Activated CD4-positive, alpha-beta T cell treated with anti-CD3 and anti-CD28 coated beads, Interleukin-2, amount 50 U/mL, for 24 hours (primary cell): ENCODE results near the gene CCDC57.

Experiments
- DNase-seq, 2 donors: peaks; one replicate each; pipeline ENCODE4 v3.0.0-alpha.2; 2020; ENCODE audit warnings: low read depth in 1 of 2, low spot score in 1 of 2

CCDC57 gene

DNA sequence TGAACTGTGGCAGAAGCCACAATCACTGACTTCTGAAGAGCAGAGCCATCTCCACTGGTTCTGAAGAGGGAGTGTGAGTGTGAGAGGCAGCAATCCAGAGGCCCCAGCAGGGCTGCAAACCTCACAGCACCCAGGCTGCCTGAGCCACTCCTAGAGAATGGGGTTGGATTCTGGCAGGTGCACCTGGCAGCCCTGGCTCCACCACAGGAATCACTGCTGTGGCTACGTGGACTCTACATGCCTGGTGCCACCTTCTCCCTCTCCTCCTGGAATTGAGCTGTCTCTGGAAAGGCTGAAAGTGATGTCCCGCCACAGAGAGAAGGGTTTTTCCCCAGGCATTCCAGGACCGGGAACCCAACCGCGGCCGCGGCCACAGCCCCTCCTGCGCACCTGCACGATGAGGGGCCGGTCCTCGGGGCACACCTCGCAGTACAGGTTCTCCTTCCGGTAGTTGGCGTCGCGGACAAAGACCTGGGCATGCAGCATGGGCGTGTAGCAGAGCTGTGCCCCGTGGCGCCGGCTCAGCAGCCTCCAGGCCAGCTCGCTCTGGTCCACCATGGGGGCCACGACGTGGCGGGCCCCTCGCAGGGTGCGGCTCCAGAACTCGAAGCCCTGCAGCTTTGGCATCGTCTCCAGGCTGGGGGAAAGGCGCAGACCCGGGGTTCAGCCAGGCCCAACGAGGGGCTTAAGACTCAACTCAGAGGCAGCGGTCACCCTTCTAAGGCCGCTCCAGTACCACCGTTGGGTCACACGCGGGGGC is 148.0 kb downstream of the CCDC57 start:
- DNase-seq: no peak

DNA sequence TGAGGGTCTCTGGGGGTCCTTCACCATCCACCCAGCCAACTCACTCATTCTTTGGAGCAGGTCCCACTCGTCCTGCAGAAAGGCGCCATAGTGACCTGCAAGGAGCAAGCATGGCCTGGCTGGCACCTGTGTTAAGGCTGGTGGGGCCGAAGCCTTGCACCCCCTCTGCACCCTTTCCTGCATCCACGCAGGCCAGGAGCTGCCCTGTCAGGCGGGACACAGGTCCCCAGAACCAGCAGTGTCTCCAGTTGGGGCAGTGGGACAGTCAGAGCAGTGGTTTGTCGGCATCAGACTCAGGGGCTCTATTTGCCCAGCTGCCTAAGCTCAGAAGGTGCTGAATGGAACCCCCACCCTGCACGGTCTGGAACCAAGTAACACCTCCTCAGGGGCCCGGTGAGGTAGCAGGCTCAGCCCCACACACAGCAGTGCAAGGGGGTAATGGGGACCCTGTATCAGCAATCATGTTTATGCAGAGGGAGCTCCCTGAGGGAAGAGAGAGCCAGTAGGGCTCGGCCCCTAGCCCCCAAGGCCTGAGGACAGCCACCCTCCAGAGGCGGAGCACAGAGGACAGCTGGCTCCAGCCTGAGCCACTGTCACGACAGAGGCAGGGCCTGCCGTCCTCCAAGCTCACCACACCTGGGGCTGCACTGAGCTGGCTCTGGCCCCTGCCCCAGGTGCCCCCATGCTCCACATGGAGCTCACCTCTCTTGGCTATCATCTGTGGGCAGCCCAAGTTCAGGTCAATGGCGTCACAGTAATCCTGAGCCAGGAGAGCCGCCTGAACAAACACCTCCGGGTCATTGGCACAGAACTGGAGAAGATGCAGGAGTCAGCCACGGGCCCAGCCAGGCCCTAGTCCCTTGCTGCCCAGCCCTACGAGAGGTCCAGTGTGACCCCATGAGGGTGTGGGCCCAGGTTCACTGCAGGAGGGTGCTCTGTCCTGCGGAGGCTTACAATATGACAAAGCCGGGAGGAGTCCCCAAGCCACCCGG is 148.9 kb downstream of the CCDC57 start:
- DNase-seq: no peak

DNA sequence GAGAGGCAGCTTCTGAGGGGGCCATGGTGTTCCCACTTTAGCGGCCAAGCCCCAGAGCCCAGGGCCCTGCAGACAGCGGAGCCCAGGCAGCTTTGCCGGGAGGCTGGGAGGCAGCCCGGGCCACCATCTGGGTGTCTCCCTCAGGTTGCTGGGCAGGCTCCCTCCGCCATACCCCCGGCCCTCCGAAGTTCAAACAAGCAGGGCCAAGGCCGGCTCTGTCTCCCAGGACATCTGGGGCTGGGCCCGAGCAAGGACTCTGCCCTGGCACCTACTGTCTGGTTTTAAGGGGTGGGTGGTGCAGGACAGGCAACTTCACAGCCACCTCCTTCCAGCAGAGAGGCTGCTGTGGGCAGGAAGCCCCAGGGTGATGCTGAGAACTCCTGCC is 149.7 kb downstream of the CCDC57 start:
- no peak for DNase-seq

DNA sequence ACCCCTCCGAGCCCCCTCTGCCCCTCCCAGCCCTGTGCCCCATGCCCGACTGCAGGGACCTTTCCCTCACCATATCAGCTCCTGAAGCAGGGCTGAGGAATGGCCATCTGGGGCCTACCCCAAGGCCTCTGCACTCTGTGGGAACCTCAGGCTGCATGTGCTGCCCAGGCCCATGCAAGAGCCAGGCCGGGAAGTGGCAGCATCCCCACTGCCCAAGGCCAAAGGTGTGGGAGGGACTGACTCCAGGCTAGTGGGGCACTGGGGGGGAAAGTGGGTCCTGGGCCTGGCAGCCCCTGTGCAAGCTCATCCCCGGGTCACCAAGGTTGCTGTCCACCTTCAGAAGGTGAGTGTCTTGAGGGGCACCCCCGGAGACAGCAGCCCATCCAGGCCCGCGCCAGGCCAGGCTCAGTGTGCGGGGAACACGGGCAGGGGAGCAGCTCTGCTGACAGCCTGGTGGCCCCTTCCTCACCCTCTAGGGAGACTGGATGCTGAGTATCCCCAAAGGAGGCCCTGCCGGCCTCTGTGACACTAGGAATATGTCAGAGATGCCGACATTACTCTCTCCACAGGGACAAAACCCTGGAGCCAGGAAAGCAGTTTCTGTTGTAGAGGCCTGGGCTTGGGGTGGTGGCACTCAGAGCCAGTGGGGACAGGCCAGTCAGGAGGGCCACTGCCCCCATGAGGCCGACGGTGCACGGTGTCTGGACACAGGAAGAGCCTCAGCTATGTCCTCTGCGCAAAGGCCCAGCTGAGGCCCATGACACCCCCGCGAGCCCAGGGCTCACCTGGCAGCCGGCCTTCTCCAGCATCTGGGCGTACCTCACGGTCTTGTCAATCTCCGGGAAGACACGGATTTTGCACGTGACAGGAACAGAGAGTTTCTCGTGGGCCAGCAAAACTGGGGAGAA is 150.3 kb downstream of the CCDC57 start:
- no peak for DNase-seq

DNA sequence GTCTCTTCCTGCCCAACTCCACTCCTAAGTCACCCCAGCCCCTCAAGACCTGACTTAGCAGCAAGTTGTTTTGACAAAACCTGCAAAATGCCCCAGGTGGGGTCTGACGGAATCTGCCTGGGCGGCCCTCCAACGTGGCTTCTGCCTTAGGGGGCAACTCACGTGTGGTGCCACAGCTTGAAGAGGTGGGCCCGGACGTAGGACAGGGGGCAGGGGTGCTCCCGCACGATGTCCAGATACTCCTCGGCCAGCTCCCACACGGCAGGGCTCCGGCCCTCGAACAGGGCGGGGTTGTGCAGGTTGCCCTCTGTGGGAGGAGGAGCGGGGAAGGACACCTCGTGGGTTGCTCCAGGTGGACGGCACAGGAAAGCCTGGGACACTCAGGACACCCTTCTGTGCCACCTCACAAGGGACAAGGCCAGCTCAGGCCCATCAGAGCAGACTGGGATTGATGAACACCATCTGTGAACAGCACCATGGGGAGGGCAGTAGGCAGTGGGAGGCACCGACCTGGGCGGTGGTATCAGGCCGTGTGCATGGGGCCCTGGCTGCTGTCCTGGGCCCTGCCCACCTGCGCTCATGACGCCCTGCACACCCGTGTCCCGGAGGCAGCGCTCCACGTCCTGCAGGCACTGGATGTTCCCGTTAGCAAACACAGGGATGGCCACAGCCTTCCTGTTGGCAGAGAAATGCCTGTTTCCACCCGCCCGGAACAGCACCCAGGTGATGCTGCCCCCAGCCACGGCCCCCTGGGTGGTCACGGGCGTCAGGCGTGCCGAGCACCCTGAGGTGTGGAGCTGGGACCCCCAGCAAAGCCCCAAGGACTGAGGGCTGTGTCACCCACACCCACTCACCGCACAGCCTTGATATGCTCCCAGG is 151.4 kb downstream of the CCDC57 start:
- DNase-seq: no peak

DNA sequence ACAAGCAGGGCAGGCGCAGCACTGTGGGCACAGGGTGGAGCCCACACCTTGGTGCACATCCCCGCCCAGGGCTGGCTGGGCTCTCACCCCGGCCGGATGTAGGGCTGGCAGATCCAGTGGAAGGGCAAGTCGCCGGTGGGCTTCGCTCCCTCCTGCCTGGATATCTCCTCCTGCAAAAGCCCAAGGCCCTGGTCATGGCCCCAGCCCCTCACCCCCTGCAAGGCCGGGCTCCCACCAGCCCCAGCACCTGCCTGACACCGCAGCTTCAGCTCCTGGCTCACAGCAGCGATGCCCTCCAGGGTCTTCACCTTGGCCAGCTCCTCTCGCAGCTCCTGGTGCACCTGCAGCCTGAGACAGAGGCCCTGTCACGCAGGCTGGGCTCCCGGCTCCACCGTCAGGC is 152.0 kb downstream of the CCDC57 start:
- no peak for DNase-seq

DNA sequence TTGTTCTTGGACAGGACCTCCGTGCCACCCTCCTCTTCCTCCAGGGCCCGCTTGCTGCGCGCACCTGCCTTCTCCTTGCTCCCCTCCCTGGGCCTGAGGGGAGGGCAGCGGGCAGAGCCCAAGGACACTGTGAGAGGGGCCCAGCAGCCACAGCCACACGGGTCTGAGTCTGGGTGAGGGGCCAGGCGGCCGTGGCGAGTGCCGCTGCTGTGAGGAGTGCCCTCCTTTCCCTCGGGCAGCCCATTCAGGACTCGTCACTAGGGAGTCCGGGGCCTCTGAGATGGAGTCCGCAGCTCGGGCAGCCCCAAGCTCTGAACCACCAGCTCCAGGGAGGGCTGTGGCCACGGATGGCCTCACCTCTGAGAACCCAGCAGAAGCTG is 152.7 kb downstream of the CCDC57 start:
- no peak for DNase-seq

DNA sequence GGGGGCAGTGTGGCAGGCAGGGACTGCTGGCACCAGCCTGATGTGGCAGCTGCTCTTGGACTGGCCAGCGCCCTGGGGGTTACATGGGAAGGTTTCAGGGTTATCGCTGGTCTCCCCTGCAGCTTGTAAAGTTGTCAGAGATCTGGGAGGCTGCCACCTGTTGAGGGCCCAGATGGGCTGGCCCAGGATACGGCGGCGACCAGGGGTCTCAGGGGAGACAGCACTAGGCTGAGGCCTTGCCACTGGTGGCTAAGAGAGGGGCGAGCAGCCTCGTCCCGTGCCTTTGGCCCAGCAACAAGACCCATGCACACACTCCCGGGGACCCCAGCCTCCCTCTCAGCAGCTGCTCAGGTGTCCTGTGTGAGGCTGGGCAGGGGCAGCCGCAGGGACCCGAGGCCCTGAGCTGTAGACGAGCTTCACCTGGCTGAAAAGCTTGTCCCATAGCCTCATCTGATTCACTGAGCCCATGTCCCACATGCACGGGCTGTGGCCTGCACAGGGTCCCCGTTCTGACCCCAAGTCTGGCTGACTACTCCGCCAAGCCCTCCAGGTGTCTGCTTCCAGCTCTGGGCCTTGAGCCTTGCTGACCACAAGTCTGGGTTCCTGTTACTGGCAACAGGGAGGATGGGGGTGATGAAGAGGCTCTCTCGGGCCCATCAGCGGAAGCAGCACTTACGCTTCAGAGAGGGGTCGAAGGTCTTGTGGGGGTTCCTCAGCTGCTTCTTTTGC is 153.2 kb downstream of the CCDC57 start:
- DNase-seq: no peak

DNA sequence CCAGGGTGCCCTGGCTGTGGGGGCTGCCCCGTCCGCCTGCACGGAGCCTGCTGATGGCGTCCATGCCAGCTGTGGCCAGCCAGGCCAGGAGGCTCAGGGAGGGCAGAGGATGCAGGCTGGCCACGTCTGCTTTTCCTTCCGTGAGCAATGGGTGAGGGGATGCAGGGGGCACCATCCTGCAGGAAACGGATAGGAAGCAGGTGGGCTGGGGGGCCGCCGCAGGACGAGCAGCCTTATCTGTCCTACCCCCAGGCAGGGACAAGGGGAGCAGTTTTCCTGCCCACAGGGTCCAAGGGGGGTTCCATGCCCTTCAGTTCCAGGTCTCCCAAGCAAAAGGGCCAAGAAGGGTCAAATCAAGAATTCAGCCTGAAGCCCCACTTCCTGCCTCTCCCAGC is 153.8 kb downstream of the CCDC57 start:
- no peak for DNase-seq

DNA sequence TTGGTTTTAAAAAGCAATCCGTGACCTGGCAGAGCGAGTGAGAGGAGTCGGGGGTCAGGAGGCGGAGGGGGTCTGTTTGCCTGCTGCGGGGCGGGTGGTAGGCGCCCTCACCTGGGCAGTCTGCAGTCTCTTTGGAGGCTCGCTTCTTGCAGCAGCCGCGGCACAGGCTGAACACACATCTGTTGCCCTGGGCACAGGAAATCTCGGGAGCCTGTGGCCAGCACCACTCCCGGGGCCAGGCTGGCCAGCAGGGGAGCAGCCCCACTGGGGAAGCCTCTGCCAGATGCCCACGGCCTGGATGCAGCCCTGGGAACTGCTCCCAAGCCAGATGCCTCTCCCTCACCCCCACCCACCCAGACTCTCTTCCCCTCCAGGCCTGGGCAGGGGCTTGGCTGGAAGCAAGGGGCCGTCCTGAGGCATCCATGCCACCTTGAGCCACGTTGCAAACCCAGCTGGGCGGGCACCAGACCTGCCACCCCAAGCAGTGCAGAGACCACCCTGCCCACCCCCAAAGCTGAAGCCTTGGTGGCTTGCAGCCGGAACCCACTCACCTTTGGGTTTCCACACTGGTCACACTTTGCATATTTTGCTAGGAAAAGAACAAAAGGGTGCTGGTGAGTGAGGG is 154.3 kb downstream of the CCDC57 start:
- no peak for DNase-seq

DNA sequence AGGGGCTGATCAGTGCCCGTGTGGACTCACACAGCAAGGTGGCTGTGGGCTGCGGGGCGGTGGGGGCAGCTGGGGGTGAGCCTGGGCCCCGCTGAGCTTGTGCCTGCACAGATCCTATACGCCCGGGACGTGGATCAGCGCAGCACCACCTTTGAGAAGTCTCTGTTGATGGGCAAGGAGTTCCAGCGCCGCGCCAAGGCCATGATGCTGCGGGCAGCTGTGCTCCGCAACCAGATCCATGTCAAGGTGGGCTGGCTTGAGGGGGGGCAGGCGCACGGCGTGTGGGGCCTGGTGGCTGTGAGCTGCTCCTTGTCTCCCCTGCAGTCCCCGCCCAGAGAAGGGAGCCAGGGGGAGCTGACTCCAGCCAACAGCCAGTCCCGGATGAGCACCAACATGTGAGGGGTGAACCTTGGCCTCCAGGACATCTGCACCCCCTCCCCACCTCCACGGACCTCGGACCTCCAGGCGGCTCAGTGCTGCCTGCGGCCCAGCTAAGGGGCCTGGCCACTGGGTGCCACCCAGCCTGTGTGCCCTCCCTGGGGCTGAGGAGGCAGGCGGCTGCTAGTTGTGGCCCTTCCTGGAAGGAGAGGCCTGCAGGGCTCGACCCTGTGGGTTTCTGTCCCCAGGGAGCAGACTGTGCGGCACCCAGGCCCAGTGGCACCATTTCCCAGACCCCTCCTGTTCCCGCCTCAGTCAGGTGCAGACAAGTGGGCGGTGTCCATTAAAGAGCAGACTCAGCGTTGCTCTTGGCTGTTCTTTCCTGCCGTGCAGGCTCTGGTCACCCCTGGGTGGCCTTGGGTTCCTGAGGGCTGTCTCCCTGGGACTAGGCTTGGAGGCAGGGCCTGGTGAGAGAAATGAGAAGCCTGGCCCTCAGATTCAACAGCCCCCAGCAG is 155.7 kb downstream of the CCDC57 start:
- DNase-seq: no peak

DNA sequence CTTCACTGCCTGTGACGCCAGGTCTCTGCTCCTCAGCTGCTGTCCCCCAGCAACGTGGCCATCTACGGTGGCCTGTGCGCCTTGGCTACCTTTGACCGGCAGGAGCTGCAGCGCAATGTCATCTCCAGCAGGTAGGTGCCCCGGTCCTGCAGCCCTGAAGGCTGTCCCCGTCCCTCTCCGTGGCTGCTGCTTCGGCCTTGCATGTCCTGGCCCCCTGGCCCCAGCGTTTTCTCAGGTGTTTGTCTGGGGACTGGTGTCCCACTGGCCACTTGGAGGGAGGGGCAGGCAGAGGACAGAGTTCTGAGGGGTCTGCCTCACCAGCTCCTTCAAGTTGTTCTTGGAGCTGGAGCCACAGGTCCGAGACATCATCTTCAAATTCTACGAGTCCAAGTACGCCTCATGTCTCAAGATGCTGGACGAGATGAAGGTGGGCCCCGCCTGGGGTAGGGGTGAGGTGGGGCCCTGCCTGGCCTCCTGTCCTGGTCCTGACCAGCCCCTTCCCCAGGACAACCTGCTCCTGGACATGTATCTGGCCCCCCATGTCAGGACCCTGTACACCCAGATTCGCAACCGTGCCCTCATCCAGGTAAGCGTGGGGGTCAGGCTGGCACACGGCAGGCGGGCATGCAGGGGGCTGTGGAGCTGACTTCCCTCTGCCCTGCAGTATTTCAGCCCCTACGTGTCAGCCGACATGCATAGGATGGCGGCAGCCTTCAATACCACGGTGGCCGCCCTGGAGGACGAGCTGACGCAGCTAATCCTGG is 156.5 kb downstream of the CCDC57 start:
- DNase-seq: no peak

DNA sequence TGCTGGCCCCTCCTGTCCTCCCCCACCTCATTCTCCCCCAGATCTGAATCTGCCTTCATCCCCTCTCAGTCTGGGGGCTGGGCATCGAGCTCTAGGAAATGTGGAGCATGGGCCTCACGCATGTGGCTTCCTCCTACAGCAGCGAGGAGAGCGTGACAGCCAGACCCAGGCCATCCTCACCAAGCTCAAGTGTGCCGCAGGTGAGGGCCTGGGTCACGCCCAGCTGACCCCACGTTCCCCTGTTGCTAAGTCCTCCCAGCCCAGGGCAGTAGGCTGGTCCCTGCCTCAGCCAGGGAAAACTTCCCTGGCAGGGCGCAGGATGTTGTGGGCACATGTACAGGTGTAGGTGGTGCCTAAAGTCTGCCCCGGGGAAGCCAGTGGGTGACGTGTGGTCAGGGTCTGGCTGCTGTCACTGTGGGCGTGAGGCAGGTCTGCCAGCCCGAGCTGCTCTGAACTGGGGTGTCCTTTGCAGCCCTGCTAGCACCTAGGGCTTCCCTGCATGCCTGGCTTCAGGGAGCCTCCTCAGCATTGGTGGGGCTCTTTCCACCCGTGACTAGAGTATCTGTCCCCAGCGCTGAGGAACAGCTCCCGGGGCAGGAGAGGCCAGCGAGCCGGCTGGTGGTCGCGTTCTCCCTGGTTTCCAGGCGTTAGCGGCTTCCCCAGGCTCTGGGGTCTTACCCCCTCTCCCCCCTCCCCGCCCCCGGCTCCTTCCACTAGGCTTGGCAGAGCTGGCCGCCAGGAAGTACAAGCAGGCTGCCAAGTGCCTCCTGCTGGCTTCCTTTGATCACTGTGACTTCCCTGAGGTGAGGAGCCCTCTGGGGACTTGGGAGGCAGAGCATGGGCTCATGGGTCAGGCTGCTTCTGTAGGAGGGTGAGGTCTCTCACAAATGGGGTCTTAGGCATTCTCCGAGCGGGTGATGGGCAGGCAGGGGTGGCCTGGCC is 157.3 kb downstream of the CCDC57 start:
- no peak for DNase-seq

DNA sequence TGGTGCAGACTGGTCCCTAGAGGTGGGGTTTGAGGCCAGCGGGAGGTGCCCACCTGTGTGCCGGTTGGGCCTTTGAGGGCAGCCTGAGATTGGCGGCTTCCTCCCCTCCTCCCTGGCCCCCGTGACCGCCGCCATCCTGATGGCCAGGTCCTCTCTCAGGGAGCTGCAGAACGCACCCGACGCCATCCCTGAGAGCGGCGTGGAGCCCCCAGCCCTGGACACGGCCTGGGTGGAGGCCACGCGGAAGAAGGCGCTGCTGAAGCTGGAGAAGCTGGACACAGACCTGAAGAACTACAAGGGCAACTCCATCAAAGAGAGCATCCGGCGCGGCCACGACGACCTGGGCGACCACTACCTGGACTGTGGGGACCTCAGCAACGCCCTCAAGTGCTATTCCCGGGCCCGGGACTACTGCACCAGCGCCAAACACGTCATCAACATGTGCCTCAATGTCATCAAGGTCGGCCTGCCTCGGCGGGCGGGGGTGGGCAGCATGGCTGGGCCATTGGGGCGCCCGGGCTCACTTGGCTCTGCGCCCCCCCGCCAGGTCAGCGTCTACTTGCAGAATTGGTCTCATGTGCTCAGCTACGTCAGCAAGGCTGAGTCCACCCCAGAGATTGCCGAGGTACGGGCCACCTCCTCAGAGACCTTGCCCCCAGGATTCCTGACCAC is 158.2 kb downstream of the CCDC57 start:
- DNase-seq: no peak

DNA sequence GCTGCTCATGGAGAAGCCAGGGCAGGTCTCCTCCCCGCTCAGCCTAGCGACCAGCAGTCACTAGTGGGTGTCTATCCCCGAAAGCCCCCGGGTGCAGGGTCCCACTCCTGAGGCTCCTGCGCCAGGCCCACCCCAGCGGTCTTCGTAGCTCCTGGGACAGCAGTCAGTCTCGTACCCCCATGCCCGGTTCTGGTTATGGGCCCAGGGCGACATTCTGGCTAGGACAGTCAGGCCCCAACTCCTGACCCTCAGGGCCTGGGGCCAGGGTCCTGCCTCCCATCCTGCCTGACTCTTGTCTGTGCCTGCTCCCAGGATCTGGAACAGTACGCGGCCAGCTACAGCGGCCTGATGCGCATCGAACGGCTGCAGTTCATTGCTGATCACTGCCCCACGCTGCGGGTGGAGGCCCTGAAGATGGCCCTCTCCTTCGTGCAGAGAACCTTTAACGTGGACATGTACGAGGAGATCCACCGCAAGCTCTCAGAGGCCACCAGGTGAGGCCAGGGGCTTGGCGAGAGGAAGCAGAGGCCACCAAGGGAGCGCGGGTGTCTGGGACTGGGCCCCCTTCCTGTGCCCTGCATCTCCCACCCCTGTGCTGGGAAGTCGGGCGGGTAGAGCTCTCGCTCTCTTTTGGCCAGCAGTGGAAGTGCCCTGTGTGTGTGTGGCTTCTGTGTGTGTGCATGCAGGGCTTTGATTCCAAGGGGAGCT is 158.9 kb downstream of the CCDC57 start:
- no peak for DNase-seq
